Hepatic stellate cell (primary cell): ENCODE measurements around the gene HNF1A.
"Not testable (repeated sequence)": the region's sequence is repeated elsewhere in the genome, so short reads cannot be mapped to it uniquely, and the experiment has no call there.

ENCODE experiments used
- DNase-seq: peaks from one replicate; pipeline ENCODE4 v3.0.0; 2011; ENCODE audit warnings: low spot score

The HNF1A gene

DNA sequence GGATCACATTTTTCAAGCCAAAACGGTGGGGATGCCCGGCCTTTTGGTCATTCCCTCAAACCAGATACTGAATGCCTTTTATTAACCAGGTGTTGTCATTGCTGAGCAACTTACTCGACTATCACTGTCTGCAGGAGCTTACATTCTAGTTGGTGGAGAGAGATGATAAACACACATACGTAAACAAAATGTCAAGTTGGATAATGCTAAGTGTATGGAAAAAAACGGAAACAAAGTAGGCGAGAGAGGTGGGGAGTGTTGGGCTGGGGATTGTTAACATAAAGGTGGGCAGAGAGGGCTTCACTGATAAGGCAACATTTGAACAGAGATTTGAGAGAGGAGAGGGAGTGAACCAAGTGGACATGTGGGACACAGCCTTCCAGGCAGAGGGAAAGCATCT, 33.5 kb downstream of the HNF1A start:
- DNase-seq, result no peak

DNA sequence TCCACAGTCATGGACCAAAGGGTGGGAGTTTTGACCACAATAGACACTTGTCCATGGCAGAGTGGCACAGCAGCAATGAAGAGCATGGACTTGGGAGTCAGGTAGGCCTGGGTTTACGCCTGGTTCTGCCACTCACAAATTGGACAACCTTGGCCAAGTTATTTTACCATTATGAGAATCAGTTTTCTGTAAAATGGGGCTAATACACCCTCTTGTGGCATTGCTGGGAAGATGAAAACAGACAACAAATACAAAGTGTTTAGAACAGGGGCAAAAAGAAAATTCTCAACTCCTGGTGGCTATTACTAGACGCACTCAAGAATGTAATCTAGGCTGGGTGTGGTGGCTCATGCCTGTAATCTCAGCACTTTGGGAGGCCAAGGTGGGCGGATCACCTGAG, 35.4 kb downstream of the HNF1A start:
- no peak for DNase-seq

DNA sequence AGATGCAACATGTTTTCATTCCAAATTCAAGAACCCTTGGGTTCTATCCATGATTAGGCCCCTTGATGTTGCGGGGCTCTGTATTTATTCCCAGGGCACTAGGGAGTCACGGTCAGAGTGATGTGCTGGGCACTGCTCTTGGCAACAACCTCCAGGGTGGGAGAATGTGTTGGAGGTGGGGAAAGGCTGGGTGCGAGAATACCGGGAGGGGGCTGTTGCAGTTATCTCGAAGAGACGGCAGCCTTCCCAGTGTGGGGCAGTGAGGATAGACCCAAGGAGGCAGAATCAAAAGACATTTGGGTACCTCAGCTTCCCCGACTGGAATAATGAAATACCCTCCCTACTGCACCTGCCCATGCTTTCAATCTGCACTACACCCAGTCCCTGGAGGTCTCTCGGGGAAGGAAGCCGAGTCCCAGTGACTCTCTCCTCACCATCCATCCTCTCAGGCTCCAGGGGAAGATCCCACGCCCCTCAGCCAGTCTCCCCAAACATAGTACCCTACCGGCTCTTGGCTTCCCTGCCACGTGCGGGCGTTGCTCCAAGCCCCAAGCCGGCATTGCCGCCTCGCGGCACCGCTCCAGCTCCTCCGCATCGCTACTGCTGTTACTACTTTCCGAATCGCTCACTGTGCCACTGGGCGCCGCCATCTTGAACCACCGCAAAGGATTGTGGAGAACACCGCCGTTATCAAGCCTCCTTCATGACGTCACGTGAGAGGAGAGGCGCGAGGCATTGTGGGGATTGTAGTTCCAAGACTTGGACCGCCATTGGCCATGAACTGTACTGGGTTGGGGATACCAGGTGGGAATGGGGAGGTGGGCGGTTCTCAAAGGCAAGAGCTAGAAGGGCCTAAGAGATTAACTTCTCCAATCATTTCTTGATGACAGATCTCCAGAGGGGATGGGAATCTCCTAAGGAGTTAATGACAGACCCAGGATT, 37.8 kb downstream of the HNF1A start, which contains the start of gene C12orf43:
Gene C12orf43, minus strand, starts transcription at position 663 of the 942 bp plus-strand sequence. Its CDS starts 13 bp downstream, at position 650.
- DNase-seq, result peak; percentile 89

DNA sequence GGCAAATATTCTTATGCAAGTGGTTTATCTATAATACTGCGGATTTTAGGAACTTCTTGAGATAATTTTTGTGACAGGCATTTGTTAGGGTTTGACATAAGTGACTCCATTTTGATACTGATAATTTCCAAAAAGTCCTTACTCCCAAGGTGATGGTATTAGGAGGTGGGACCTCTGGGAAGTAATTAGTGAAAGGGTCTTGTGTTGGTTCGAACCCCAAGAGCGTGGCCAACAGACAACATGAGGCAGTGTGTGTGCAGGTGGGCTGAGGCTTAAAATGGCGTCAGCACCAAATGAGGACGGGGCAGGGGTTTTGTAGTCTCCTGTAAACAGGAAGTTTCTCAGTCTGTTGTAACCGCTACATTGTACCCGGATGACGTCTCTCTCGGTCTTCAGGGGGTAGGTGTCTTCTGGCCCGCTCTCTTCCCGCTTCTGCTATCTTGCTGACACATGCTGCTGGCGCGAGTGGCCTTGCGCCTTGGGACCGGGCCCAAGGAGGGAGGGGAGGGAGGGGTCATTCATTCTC, 39.7 kb downstream of the HNF1A start:
- DNase-seq, result no peak

DNA sequence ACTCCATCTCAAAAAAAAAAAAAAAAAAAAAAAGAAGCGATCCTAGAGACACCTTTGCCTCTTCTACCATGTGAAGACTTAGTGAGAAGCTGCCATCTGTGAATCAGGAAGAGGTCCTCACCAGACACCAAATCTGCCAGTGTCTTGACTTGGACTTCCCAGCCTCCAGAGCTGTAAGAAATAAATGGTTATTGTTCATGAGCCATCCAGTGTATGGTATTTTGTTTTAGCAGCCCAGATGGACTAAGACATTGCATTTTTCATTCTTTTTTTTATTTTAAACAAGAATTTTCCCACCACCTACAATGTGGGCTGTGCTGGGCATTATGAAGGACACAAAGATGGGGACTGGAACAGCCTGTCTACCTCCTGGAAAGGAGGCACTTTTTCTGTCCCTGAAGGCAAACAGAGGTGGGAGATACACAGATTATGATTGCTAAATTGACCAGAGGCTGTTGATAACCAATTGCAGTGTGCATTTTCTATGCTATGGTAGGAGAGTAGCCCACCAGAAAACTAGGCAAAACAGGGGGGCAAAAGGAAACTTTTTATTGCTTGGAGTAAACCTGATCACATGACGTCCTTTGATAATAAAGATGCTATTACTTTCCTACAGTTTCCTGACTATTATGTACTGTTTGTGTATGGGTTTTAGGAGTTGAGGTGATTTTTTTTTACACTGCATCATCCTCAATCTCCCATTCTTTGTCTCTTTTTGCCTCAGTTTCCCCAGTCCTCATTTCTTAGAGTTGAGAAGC, 40.7 kb downstream of the HNF1A start:
- no peak for DNase-seq

DNA sequence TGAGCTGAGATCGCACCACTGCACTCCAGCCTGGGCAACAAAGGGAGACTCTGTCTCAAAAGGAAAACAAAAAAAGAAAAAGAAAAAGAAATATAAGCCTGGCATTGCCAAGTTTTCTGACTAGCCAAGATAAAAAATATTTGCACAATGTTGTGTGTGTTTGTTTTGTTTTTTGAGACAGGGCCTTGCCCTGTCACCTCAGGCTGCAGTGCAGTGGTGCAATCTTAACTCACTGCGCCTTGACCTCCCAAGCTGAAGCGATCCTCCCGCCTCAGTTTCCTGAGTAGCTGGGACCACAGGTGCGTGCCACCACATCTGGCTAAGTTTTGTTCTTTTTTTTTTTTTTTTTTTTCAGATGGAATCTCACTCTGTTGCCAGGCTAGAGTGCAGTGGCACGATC, 43.4 kb downstream of the HNF1A start:
- DNase-seq, result no peak

DNA sequence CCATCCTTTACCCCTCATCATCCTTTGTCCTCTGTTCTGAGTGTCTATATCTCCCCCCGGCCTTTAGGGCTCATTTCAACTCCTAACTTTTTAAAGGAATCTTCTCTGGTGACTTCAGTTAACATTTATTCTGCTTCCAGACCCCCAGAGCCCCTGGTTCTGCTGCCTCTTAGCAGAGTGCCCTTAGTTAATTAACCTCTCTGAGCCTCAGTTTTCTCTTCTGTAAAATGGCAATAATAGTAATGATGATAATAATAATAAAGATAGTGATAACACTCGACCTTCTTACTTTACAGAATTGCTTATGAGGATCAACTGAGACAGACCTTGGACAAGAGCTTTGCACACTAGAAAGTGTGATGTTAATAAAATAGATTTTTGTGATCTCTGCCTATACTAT, 44.4 kb downstream of the HNF1A start:
- no peak for DNase-seq

DNA sequence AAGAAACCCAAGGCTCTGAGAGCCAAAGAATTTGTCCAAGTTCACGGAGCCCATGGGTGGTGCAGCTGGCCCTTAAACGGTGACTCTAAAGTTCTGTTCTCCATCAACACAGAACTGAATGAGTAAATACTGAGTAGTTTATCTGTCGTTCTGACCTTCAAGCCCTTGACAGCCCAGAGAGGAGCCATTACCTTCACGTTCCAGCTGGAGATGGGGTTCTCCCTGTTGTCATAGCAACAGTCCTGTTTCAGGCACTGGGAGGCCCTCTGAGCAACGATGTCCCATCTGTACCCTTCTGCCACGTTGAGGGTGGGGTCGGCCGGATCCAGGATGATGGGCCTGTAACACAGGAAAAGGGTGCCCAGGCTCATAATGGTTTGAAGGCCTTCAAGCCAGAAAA, 45.5 kb downstream of the HNF1A start:
- no peak for DNase-seq

DNA sequence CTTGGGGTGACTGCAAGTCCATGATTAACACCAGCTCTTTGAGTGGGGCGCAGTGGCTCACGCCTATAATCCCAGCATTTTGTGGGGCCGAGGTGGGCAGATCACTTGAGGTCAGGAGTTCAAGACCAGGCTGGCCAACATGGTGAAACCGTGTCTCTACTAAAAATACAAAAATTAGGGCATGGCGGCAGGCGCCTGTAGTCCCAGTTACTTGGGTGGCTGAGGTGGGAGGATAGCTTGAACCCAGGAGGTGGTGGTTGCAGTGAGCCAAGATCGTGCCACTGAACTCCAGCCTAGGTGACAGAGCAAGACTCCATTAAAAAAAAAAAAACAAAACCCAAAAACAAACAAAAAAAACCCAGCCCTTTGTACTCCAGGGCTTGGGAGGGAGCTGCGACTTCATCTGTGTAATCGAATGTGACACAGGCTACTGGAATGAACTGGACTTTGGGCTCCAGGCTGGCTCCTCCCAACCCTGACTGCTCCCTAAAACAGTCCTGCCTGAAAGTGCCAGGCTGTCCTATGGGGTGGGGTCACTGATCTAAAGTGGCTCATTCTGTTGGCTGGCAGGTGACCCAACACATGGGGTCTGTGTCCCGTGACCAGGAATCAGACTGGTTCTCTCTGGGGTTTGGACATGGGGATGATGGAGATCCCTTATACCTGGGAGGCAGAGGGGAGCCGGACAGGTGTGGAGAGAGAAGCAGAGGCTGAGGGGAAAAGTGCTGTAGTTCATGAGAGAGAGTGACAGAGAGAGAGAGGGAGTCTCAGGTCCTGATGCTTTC, 47.3 kb downstream of the HNF1A start:
- DNase-seq, result no peak

DNA sequence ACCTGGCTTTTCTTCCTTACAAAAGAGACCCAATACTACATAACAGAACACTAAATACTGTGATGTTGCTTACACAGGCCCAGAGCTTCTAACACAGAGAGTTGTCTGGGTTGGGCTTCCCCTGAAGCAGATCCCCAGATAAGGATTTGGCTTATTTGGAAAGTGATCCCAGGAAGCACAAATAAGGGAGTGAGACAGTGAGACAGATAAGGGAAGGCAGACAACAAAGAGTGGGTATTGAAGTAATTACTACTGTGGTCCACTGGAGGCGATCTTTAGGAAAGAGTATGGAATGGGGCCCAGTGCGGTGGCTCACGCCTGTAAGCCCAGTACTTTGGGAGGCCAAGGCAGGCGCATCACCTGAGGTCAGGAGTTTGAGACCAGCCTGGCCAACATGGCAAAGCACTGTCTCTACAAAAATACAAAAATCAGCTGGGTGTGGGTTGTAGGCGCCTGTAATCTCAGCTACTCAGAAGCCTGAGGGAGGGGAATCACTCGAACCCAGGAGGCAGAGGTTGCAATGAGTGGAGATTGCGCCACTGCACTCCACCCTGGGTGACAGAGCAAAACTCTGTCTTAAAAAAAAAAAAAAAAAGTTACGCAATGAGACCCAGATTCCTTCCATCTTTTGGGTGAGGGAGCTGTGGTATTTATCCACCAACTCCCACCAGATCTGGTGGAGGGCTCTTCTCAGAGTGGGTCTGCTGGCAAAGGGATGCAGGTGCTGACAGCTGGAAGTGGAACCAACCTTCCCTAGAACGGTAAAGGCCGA, 48.1 kb downstream of the HNF1A start:
- DNase-seq, result no peak

DNA sequence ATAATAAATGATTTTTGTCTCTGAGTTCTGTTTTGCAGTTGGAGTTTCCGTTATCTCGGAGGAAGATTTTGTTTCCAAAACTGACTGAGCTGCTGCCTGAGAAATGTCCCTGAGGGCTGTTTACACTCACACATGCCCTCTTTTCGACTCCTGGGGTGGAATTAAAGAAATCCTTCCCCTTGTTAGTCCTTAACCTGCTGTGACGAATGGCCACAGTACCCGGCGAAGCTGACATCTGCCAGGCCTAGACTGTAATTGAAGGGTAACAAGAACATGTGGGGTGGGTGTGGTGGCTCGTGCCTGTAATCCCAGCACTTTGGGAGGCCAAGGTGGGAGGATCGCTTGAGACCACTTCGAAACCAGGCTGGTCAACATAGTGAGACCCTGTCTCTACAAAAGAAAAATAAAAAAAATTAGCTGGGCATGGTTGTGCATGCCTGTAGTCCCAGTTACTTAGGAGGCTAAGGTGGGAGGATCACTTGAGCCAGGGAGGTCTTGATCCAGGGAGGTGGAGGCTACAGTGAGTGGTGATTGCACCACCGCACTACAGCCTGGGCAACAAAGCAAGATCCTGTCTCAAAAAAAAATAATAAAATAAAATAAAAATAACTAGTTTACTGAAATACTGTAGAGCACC, 52.4 kb downstream of the HNF1A start:
- no peak for DNase-seq

DNA sequence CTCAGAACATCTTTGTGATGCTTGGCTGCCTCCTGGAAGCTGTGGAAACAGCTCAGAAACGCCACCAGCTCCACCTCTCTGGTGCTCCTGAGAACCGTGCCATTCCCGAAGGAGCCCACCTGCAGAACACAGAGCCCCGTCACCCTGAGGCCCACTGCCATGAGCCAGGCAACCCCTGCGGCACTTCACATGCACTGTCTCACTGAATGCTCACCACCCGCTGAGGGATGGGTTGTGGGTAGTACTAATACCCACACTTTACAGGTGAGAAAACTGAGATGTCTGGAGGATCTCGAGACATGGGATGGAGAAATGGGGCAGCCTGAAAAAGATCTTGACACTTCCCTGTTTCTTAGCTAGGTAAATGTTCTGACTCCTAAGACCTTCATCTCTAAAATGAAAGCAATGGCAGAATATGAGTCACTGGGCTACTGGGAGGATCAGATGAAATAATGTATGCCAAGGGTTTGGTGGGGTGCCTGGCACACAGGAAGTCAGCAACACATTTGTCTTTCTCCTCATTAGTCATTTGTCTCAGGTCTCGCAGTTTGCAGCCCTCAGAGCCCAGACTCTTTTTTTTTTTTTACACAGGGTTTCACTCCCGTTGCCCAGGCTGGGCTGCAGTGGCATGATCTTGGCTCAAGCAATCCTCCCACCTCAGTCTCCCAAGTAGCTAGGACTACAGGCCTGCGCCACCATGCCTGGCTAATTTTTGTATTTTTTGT, 55.4 kb downstream of the HNF1A start:
- DNase-seq, result no peak

DNA sequence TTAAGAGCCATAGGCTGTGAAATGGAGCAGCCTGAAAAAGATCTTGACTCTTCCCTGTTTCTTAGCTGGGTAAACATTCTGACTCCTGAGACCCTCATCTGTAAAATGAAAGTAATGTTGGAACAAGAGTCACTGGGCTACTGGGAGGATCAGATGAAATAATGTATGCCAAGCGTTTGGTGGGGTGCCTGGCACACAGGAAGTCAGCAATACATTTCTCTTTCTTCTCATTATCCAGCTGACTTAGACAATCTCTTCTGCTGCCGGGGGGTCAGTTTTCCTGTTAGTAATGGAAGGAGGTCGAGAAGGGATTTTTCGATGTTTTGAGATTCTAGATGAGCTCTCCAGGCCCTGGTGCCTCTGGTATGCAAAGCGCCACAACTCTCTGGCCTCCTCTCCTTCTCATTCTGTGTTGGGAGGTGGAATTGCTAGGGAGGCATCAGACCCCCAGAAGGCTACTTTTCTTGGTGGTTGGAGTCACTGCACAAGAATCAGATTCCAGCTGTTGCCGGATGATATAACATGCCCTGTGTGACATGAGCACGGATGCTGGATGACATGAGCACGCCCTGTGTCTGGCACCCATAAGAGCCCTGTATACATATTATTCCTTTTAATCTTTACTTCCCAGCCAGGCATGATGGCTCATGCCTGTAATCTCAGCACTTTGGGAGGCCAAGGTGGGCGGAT, 56.4 kb downstream of the HNF1A start:
- no peak for DNase-seq

DNA sequence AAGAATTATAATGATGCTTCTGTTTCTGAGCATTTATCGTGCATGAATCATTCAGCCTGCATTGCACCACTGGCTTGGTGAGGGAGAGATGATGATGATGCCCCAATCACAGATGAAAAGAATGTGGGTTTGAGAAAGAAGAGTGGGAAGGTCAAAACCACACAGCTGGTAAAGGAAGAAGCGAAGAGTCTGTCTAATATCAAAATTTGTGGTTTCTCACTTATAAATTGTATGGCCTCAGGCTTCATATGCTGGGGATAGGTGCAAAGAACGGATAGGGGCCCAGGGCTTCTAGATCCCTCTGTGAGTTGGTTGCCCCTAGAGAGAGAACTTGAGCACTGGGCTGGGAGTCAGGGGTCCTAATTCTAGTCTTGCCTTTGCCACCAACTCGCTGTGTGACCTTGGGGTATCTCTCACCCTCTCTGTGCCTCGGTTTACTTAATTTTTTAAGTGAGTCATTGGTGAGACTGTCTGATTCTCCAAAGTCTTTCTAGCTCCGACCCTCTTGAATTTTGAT, 58.5 kb downstream of the HNF1A start:
- peak; percentile 45 for DNase-seq

DNA sequence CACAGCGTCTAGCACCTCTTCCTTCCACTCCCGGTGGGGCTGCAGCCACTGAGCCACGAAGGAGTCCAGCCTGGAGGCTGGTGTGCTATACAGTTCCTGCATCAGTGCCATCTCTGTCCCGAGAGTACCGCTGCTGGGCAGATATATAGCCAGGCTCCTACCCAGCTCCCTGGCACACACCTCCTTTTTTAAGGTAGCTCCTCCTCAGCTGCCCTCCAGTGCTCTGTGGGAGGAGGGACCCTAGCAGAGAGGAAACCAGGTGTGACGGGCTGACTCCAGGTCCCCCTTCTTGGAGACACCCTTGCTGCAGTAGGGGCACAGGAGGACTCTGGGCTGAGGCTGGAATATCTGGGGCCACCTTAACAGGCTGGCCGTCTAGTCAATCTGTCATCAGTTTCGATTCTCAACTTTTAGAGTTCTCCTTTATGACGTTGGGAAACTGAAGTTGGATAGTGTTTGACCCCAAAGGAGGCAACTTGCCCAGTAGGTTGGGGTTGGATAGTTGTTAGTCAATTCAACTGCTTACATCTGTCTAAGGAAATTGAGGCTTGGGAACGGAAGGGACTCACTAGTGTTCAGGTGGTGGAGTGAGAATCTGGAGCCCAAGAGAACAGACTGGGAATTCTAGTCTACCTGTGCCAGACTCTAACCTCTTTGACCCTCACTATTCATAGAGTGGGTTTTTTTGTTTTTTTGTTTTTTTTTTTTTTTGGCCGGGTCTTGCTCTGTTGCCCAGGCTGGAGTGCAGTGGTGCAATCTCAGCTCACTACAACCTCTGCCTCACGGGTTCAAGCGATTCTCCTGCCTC, 60.7 kb downstream of the HNF1A start, which contains the start of gene OASL:
Gene OASL, minus strand, starts transcription at position 386 of the 808 bp plus-strand sequence. Its CDS starts 275 bp downstream, at position 111.
- no peak for DNase-seq

DNA sequence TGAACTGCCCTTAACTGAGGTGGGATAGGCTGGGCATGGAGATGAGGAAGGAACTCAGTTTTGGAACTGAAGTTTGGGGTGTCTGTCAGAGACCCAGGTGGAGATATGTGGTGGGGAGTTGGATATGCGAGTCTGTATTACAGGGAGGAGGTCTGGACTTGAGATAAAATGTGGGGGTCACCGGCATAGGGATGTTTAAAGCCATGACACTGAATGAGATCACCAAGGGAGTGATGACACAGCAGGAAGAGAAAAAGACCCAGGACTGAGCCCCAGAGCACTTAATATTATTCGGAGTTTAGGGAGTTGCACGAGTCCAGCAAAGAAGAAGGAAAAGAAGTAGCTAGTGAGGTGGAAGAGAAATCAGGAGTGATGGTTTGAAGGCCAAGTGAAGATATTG, 64.7 kb downstream of the HNF1A start:
- DNase-seq, result no peak

DNA sequence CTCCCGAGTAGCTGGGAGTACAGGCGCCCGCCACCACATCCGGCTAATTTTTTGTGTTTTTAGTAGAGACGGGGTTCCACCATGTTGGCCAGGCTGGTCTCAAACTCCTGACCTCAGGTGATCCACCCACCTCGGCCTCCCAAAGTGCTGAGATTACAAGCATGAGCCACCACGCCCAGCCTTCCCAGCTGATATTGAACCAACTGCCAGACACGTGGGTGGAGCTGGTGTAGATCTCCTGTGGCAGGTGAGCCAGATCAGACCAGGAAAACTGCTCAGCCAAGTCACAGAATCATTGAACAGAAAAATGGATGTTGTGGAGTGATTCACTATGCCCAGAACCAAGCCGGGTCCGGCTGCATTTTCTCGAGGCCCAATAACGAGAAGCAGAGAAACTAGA, 69.1 kb downstream of the HNF1A start:
- DNase-seq, result not testable (repeated sequence)

DNA sequence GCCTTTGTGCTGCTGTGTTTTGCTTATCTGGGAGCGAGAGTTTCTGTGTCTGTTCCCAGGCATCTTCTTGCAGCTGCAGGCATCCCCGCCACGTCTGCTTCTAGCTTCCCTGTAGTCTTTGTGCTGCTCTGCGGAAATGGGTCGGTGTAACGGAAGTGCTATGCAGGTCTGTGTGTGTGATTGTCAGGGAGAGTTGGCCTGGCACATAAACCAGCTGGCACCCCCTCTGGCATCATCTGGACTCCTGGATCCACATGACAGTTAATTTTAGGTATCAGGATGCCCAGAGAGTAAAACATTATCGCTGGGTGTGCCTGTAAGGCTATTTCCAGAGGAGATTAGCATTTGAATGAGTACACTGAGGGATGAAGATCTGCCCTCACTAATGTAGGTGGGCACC, 70.1 kb downstream of the HNF1A start:
- DNase-seq, result no peak
